K562 (cell line): ENCODE measurements around the gene TMEM128.

Experiments used
- CHD1 ChIP-seq: fragments of 200-600 bp; sonication (generic); IDR thresholded peaks from one replicate; pipeline ENCODE4 v1.6.1; 2012; ENCODE audit warnings: mild to moderate bottlenecking, moderate library complexity, low read length, inconsistent platforms
- E4F1 ChIP-seq: fragments of 250-450 bp; sonication (Bioruptor Pico); IDR thresholded peaks from 2 replicates; pipeline ENCODE4 v1.5.0; 2021; ENCODE audit warnings: mild to moderate bottlenecking, borderline replicate concordance
- EZH2 ChIP-seq: IDR thresholded peaks from 2 replicates; pipeline ENCODE4 v1.6.1; 2012; ENCODE audit warnings: low read depth, mild to moderate bottlenecking, inconsistent platforms, low read length, borderline replicate concordance
- MNT ChIP-seq, 2 experiments: fragments of 450-650 bp; conservative IDR thresholded peaks; 2 replicates each; pipeline ENCODE4 v1.6.1; 2017; ENCODE audit warnings: mild to moderate bottlenecking in 2 of 2, moderate library complexity in 2 of 2
- MTA1 ChIP-seq: fragments of 450-650 bp; IDR thresholded peaks from 2 replicates; pipeline ENCODE4 v1.6.1; 2017; ENCODE audit warnings: borderline replicate concordance
- POLR2A ChIP-seq: fragments of 450-650 bp; conservative IDR thresholded peaks from 2 replicates; pipeline ENCODE4 v1.6.1; 2016
- RCOR1 ChIP-seq, 2 experiments: IDR thresholded peaks; 2 replicates each; pipeline ENCODE4 v1.6.1; 2012; ENCODE audit warnings: low read depth in 2 of 2, low read length in 2 of 2, borderline replicate concordance in 1 of 2, improper control_type of control experiment in 1 of 2
- RNF2 ChIP-seq: sonication (generic); IDR thresholded peaks from 2 replicates; pipeline ENCODE4 v1.6.1; 2016
- SIN3A ChIP-seq, 2 experiments: fragments of 150-350 bp in 1 of 2; IDR thresholded peaks; 2 replicates each; pipeline ENCODE4 v1.6.1; 2011 to 2016; ENCODE audit warnings: borderline replicate concordance in 2 of 2, low read depth in 2 of 2, low read length in 2 of 2, mild to moderate bottlenecking in 2 of 2, moderate library complexity in 2 of 2; ENCODE audit not compliant: control insufficient read depth in 1 of 2
- SP1 ChIP-seq: sonication (generic); formaldehyde crosslinking; IDR thresholded peaks from 2 replicates; pipeline ENCODE4 v1.8.1; 2022; ENCODE audit warnings: mild to moderate bottlenecking, missing genetic modification reagents
- TBL1XR1 ChIP-seq, 2 experiments: IDR thresholded peaks; 2 replicates each; pipeline ENCODE4 v1.6.1; 2012; ENCODE audit warnings: improper control_type of control experiment in 2 of 2, low read length in 2 of 2, mild to moderate bottlenecking in 1 of 2
- ZNF384 ChIP-seq: IDR thresholded peaks from 2 replicates; pipeline ENCODE4 v1.6.1; 2012; ENCODE audit warnings: low read depth, low read length, improper control_type of control experiment
- TF ChIP-seq, protein P1 (sequence below), 3 experiments: IDR thresholded peaks in 2 of 3; conservative IDR thresholded peaks in 1 of 3; 2 replicates each; pipeline ENCODE4 v1.5.1; 2011 to 2012; ENCODE audit warnings: low read length in 3 of 3, mild to moderate bottlenecking in 3 of 3, control low read depth in 2 of 3, improper control_type of control experiment in 1 of 3, inconsistent platforms in 1 of 3, low read depth in 1 of 3, mixed read lengths in 1 of 3, moderate library complexity in 1 of 3; ENCODE audit not compliant: insufficient read depth in 2 of 3
- TF ChIP-seq, protein P2 (sequence below): sonication (generic); formaldehyde crosslinking; IDR thresholded peaks from 2 replicates; pipeline ENCODE4 v1.8.1; 2023; ENCODE audit warnings: missing genetic modification reagents, mild to moderate bottlenecking, borderline replicate concordance

DNA sequence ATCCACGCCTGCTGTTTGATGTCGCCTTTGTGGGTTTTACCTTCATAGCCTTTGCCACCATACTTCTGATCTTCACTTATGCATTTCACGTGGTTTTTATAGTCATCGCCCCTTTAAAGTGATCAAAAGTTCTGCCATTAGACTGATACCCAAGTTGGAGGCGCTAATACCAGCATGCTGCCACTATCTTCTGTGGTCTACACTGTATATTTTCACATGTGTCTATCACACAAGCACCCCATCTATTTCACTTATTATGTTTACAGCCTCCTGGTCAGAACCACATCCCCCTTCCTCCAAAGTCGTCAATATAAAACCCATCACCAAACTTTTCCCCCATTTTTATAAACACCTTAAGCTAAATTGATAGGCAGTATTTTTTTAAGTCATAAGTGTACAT is 33.8 kb upstream of the TMEM128 start:
- TF ChIP-seq CHD1, result no peak
- no peak for TF ChIP-seq POLR2A
- no peak for TF ChIP-seq MNT (conservative IDR thresholded peaks at IDR 0.05)
- TF ChIP-seq, protein P1, sequence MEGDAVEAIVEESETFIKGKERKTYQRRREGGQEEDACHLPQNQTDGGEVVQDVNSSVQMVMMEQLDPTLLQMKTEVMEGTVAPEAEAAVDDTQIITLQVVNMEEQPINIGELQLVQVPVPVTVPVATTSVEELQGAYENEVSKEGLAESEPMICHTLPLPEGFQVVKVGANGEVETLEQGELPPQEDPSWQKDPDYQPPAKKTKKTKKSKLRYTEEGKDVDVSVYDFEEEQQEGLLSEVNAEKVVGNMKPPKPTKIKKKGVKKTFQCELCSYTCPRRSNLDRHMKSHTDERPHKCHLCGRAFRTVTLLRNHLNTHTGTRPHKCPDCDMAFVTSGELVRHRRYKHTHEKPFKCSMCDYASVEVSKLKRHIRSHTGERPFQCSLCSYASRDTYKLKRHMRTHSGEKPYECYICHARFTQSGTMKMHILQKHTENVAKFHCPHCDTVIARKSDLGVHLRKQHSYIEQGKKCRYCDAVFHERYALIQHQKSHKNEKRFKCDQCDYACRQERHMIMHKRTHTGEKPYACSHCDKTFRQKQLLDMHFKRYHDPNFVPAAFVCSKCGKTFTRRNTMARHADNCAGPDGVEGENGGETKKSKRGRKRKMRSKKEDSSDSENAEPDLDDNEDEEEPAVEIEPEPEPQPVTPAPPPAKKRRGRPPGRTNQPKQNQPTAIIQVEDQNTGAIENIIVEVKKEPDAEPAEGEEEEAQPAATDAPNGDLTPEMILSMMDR (IDR thresholded peaks at IDR 0.05 in 2 of 3, conservative IDR thresholded peaks at IDR 0.05 in 1 of 3; ENCODE audit: insufficient read depth in 2 of 3, low read depth in 1 of 3, low read length in 3 of 3), result no peak
- TF ChIP-seq TBL1XR1 (IDR thresholded peaks at IDR 0.05; ENCODE audit: low read length in 2 of 2), result no peak
- no peak for TF ChIP-seq ZNF384
- no peak for TF ChIP-seq SP1
- TF ChIP-seq, protein P2, sequence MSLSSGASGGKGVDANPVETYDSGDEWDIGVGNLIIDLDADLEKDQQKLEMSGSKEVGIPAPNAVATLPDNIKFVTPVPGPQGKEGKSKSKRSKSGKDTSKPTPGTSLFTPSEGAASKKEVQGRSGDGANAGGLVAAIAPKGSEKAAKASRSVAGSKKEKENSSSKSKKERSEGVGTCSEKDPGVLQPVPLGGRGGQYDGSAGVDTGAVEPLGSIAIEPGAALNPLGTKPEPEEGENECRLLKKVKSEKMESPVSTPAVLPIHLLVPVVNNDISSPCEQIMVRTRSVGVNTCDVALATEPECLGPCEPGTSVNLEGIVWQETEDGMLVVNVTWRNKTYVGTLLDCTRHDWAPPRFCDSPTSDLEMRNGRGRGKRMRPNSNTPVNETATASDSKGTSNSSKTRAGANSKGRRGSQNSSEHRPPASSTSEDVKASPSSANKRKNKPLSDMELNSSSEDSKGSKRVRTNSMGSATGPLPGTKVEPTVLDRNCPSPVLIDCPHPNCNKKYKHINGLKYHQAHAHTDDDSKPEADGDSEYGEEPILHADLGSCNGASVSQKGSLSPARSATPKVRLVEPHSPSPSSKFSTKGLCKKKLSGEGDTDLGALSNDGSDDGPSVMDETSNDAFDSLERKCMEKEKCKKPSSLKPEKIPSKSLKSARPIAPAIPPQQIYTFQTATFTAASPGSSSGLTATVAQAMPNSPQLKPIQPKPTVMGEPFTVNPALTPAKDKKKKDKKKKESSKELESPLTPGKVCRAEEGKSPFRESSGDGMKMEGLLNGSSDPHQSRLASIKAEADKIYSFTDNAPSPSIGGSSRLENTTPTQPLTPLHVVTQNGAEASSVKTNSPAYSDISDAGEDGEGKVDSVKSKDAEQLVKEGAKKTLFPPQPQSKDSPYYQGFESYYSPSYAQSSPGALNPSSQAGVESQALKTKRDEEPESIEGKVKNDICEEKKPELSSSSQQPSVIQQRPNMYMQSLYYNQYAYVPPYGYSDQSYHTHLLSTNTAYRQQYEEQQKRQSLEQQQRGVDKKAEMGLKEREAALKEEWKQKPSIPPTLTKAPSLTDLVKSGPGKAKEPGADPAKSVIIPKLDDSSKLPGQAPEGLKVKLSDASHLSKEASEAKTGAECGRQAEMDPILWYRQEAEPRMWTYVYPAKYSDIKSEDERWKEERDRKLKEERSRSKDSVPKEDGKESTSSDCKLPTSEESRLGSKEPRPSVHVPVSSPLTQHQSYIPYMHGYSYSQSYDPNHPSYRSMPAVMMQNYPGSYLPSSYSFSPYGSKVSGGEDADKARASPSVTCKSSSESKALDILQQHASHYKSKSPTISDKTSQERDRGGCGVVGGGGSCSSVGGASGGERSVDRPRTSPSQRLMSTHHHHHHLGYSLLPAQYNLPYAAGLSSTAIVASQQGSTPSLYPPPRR (CRISPR knock-in tag), result no peak
- TF ChIP-seq EZH2, result no peak
- TF ChIP-seq SIN3A (IDR thresholded peaks at IDR 0.05; ENCODE audit: borderline replicate concordance in 2 of 2, control insufficient read depth in 1 of 2, low read depth in 2 of 2, low read length in 2 of 2), result no peak
- TF ChIP-seq MTA1, result no peak
- no peak for TF ChIP-seq E4F1 (CRISPR knock-in tag)
- TF ChIP-seq RNF2, result no peak
- no peak for TF ChIP-seq RCOR1 (IDR thresholded peaks at IDR 0.05; ENCODE audit: borderline replicate concordance in 1 of 2, low read depth in 2 of 2, low read length in 2 of 2)
